Gastrocnemius medialis (tissue), 4 donors: ENCODE measurements around the gene ZFHX3.

ENCODE experiments used
- CTCF ChIP-seq, 5 experiments: fragments of 450-650 bp in 3 of 5; fragments of 200-600 bp in 2 of 5; sonication (generic) in 2 of 5; IDR thresholded peaks in 4 of 5; conservative IDR thresholded peaks in 1 of 5; 1 replicate in 4 of 5; 2 replicates in 1 of 5; pipeline ENCODE4 v1.5.1; 2016 to 2019; ENCODE audit warnings: antibody characterized with exemption in 5 of 5, mild to moderate bottlenecking in 3 of 5, moderate library complexity in 3 of 5
- POLR2A ChIP-seq, 2 donors: fragments of 450-650 bp; IDR thresholded peaks; one replicate each; pipeline ENCODE4 v1.6.1; 2017; ENCODE audit warnings: antibody characterized with exemption in 2 of 2, mild to moderate bottlenecking in 2 of 2, moderate library complexity in 2 of 2

- no peak for TF ChIP-seq POLR2A (IDR thresholded peaks at IDR 0.05)
- no peak for TF ChIP-seq CTCF (IDR thresholded peaks at IDR 0.05 in 4 of 5, conservative IDR thresholded peaks at IDR 0.05 in 1 of 5)
Observed at GRCh38 chr16:73067671-73068540, 20.0 kb upstream of the ZFHX3 start.
